Activated T-helper 1 cell treated with Interleukin-2 at 50 U/mL for 16 hours (primary cell): ENCODE data around the gene PHYHD1.

Source experiments
- DNase-seq: peaks from one replicate; pipeline ENCODE4 v3.0.0-alpha.2; 2020; ENCODE audit warnings: low read depth

Gene PHYHD1

DNA sequence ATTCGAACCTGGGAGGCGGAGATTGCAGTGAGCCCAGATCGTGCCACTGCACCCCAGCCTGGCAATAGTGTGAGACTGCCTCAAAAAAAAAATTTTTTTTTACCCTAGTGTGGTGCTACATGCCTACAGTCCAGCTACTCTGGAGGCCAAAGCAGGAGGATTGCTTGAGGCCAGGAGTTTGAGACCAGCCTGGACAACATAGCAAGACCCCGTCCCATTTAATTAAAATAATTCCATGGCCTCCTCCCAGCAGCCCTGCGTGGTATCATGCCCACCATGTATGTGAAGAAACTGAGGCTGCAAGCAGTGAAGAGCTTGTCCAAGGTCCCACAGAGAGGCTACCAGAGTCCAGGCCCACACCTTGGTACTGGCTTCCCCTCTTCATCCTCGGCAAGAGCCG, 19.4 kb upstream of the PHYHD1 start:
- no peak for DNase-seq

DNA sequence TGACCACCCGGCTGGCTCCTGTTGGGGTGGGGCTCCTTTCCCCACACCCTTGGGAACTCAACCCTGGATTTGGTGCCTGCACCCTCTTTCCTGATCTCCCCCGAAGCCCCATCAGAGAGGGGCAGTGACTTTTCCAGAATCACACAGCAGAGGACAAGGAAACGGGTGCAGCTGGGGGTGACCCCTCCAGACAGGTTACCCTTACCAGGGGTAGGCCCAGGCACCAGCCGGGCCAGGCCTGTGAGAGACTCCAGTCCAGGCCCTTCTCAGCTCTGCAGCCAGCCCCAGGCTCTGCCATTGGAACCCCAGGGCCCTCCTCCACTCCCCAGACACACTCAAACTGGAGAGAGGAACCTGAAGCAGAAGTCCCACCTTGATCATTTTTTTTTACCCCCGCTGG, 19.0 kb upstream of the PHYHD1 start:
- no peak for DNase-seq

DNA sequence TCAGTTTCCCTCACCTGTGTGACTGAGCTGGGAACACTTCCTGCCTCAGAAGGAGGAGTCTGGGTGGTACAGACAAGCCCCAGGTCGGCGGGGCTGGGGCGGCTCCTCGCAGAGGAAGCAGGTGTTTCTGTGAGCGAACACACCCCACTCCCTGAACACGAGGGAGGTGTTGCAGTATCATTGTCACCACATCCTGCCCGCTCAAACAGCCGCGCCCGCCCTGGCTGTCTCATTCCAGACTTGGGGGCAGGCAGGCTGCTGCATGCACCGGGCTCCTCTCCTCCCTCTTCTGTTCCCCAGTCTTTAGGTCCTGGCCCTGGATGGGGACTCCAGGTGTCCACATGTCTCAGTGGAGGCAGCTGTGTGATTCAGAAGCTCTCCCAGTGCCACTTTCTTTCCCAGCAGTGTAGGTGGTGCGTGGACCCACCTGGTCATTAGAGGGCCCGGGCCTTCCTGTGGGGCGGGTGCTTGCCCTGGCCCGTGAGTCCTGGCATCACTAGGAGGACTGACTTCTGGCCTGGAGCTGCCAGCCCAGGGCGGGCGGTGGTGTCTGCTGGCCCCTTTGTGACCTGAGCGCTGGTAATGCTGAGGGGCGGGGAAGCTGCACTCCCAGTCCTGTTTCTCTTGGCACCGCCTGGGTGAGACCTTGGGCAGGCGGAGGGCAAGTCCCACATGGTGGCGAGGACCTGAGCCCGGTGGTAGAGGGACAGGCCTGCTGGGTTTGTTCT, 18.3 kb upstream of the PHYHD1 start:
- DNase-seq: peak; percentile 81

DNA sequence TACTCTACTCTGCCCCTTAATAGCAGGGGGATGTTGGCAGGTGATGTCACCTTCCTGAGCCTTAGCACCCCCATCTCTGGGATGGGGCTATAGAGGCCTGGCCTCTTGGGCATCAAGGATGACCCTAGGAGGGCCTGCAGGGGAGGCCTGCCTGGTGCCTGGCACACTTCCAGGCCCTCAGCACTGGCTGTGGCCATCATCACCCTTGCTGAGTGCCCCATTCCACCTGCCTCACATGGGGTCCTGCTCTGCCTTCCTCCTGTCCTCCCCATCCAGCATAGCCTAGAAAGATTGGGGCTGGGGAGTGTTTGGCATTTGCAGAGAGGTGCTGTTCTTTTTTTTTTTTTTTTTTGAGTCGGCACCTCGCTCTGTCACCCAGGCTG, 17.7 kb upstream of the PHYHD1 start:
- DNase-seq: no peak

DNA sequence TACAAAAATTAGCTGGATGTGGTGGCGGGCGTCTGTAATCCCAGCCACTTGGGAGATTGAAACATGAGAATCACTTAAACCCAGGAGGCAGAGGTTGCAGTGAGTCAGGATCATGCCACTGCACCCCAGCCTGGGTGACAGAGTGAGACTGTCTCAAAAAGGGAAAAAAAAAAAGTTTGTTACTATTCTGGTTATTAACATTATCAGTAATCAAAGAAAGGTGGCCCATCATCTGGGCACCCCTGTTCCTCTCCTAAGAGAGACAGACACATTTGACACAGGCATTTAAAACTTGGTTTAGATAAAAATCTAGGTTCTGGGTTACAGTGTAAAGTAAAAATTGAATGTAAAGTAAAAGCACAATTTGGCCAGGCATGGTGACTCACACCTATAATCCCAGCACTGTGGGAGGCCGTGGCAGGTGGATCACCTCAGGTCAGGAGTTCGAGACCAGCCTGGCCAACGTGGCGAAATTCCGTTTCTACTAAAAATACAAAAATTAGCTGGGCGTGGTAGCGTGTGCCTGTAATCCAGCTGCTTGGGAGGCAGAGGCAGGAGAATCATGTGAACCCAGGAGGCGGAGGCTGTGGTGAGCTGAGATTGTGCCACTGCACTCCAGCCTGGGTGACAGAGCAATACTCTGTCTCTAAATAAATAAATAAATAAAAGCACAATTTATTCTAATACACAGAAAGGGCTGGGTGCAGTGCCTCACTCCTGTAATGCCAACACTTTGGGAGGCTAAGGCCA, 16.7 kb upstream of the PHYHD1 start:
- DNase-seq: no peak

DNA sequence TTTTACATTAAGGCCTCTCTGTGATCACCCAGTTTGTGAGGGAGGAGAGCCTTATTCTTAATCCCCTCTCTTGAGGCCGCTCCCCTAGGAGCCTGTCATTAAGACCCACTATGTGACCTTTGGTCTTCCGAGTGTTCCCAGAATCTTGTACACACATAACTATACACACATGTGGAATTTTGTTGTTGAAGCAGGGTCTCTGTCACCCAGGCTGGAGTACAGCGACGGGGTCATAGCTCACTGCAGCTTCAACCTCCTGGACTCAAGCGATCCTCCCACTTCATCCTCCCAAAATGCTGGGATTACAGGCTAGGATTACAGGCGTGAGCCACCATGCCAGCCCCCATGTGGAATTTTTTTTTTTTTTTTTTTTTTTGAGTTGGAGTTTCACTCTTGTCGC, 14.8 kb upstream of the PHYHD1 start:
- DNase-seq: no peak

DNA sequence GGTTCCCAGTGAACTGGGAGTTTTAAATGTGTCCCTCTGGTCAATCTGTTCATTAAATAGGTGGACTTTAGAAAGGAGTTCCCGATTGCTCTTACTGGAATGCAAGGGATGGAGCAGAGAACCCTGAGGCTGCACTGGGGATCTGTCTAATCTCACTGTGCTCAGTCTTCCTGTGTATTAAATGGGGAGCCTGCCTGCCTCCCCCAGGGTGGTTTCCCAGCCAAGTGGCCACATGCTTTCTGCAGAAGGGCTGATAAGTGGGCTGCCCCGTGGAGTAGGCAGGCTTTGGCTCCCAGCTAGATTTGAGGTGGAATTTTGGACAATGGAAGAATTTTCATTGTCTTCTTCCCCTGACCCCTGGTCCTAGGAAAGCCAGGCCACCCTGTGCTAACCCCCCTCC, 14.0 kb upstream of the PHYHD1 start:
- DNase-seq: no peak

DNA sequence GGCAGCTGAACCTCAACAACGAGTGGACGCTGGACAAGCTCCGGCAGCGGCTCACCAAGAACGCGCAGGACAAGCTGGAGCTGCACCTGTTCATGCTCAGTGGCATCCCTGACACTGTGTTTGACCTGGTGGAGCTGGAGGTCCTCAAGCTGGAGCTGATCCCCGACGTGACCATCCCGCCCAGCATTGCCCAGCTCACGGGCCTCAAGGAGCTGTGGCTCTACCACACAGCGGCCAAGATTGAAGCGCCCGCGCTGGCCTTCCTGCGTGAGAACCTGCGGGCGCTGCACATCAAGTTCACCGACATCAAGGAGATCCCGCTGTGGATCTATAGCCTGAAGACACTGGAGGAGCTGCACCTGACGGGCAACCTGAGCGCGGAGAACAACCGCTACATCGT, 12.4 kb upstream of the PHYHD1 start:
- no peak for DNase-seq

DNA sequence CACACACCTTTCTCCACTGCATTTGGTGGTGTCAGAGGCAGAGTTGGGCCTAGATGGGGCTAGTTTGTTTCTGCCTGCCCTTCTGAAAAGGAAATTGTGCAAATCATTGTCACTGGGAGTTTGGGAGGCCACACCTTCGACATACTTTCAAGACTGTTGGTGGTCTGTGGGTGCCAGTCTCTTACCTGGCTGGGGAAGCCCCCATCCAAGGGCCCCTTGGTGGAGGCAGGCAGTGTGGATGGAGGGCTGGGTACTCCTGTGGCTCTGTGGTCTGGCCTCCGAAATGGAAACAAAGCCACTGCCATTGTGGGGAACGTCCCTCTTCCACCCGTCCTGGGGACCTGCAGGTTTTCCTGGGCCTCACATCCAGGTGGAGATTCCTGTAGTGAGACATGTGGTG, 10.9 kb upstream of the PHYHD1 start:
- no peak for DNase-seq

DNA sequence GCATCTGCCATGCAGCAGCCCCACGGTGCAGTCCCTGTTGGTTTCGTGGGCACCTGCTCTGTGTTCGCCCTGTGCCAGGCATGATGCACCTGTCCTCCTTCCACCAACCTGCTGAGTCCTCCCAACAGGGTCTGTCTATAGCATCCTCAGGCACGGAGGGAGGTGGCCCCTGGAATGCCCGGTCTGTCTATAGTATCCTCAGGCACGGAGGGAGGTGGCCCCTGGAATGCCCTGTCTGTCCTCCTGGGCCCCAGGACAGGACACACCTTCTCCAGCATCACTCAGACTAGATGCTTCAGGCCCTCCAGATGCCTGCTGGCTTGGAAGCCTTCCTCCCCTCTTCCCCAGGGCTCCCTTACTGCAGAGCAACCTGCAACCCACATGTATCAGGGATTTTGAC, 9.9 kb upstream of the PHYHD1 start:
- no peak for DNase-seq

DNA sequence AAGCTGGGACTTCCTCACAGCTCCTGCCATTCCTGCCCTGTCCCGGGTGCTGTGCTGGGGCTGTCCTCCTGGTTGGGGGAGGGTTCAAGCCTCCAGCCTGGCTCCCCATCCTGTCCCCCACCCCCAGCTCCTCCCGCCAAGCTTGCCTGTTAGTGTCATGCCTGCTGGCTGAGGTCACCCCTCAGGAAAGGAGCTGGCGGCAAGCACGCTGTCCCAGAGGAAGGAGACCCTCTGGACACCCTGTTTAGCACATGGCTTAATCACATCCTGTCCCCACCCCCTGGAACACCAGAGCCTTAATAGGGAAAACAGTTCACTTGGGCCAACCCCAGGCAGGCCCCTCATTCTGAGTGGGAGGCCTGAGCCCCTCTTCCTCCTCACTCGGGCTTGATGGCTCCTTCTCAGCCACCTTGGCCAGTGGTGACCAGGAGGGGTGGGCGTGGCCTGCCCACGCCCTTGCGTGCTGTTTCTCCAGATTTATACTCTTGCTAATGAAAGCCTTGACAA, 9.2 kb upstream of the PHYHD1 start:
- no peak for DNase-seq

DNA sequence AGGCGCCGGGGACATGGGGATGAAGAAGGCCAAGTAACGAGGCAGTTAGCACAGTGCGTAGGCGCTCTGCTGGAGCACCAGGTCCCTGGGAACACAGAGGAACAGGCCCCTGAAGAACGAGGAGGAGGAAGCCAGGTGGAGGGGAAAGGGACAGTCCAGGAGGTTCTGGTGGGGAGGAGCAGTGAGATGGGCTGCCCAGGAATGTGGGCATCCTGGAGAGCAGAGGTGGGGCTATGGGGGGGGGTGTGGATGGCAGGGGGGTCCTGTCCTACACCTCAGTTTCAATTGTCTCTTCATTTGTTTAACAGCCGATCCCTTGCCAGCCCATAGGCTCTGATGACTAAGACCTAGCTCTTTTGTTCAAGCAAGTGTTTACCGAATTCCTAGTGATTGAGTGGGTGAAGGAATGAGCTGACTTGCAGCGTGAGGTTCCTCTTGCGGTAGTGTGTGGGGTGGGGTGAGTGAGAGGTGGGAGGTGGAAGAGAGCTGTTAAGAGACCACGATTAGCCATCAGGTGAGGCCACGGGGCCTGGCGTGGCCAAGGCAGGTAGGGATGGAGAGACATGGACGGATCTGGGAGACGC, 8.4 kb upstream of the PHYHD1 start:
- DNase-seq: no peak

DNA sequence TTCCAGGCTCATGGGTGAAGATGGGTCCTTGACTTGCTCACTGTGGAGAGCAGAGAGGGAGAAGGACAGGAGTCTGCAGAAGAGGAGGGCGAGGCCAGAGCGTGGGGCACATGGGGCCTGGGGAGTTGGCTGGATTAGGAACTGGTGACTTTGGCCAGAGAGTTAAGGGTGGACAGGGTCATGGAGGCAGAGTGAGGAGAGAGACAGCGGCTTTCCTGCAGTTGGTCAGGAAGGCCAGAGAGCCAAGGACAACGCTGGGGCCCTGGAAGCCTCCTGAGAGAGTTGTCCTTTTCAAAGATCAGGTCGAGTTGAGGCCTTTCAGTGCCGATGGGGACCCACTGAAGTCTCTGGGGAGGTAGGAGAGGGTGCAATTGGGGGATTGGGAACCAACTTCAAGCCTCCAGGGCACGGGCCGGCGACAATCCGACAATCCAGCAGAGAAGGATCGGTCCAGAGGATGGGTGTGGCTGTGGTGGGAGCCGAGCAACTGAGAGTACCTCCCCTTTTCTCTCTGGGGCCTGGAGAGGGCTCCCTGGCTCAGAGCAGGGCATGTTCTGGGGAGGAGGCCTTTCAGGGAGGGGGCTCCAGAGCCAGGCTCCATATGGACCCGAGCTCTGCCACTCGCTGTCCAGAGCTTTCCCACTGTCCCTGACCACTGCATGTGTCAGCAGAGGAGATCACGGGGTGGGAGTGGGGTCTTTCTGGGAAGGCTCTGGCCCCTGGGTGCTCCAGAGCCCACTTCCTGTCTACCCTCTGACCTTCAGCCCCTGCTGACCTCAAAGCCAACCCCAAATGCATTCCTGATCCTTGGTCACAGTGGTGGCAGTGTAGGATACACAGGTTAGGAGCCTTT, 7.5 kb upstream of the PHYHD1 start:
- DNase-seq: no peak

DNA sequence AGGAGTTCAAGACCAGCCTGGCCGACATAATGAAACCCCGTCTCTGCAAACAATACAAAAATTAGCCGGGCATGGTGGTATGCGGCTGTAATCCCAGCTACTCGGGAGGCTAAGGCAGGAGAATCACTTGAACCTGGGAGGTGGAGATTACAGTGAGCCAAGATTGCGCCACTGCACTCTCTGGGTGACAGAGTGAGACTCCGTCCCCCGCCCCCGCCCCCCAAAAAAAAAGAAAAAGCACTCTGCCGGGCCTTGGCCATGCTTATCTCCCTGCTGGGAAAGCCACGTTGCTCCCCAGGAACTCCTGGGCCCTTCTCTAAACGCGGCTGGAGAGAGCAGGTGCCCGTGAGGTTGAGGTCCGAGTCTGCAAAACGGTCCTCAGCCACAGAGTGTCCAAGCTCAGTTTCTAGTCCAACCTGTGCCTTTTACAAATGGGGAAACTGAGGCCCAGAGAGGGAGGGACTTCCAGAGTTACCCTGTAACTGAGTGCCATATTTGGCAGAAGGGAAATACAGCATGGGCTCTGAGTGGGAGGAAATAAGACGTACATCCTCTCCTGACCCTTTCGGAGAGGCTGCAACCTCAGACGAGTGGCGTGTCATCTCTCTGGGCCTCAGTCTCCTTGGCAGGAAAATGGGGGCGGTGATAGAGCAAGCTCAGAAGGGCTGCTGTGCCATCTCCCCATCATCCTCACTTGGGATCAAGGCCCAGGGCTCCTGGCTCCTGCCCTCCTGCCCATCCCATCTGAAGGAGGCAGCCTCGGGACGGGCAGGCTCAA, 6.6 kb upstream of the PHYHD1 start:
- DNase-seq: no peak

DNA sequence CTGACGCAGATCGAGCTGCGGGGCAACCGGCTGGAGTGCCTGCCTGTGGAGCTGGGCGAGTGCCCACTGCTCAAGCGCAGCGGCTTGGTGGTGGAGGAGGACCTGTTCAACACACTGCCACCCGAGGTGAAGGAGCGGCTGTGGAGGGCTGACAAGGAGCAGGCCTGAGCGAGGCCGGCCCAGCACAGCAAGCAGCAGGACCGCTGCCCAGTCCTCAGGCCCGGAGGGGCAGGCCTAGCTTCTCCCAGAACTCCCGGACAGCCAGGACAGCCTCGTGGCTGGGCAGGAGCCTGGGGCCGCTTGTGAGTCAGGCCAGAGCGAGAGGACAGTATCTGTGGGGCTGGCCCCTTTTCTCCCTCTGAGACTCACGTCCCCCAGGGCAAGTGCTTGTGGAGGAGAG, 4.6 kb upstream of the PHYHD1 start:
- no peak for DNase-seq

DNA sequence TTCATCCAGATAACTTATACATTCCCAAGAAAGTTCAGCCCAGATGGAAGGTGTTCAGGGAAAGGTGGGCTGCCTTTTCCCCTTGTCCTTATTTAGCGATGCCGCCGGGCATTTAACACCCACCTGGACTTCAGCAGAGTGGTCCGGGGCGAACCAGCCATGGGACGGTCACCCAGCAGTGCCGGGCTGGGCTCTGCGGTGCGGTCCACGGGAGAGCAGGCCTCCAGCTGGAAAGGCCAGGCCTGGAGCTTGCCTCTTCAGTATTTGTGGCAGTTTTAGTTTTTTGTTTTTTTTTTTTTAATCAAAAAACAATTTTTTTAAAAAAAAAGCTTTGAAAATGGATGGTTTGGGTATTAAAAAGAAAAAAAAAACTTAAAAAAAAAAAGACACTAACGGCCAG, 4.0 kb upstream of the PHYHD1 start:
- DNase-seq: no peak

DNA sequence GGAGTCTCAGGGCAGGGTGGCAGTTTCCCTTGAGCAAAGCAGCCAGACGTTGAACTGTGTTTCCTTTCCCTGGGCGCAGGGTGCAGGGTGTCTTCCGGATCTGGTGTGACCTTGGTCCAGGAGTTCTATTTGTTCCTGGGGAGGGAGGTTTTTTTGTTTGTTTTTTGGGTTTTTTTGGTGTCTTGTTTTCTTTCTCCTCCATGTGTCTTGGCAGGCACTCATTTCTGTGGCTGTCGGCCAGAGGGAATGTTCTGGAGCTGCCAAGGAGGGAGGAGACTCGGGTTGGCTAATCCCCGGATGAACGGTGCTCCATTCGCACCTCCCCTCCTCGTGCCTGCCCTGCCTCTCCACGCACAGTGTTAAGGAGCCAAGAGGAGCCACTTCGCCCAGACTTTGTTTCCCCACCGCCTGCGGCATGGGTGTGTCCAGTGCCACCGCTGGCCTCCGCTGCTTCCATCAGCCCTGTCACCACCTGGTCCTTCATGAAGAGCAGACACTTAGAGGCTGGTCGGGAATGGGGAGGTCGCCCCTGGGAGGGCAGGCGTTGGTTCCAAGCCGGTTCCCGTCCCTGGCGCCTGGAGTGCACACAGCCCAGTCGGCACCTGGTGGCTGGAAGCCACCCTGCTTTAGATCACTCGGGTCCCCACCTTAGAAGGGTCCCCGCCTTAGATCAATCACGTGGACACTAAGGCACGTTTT, 3.5 kb upstream of the PHYHD1 start:
- DNase-seq: no peak

DNA sequence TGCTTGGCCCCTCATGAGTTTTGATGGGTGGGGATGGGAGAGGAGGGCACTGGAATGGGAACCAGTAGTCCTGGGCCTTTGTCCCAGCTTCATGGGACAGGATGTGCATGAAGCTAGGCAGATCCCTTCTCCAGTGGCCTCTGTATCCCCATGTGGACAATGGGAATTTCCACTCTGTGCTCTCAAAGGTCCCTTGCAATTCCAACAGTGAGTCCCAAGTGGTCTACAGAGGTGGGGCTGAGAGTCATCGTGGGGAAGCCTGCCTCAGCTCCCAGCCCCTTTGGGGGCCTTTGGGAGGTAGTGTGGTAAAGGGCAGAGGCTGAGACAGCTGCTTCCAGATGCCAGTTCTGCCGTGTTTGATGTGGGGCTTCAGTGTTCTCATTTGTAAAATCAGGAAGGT, 1.9 kb upstream of the PHYHD1 start:
- no peak for DNase-seq

DNA sequence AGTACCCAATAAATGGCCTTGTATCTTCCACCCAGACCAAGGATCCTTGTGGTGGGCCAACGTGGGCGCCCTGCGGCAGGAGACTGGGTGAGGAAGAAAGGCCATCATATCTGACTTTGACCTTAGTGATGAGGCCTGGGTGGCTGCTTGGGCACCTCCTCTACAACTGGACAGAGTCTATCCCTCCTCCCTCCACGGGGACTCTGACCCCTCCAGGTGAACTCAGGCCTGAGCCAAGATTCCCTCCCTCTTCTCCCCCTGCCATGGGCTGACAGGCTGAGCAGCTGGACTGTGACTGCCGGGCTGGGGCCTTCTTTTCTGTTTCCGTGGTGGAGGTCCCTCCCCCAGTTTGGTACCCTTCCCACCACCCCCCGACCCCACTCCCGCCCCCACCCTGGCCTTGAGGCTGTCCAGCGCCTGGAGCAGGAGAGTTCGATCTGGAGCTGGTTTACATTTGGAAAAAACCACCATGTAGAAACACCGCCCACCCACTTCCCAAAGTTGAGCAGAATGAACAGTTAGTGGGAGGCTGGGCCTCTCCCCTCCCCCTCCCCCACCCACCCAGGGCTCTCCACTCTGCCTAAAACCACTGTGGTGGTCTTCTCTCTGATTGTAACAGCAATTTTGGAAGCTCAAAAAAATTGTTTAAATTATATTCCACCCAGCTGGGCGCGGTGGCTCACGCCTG, 1.2 kb upstream of the PHYHD1 start:
- no peak for DNase-seq
